ENCODE data around the gene CASQ2. TPM values are rescaled to one million over a fixed set of nuclear protein-coding genes. Genes with fewer than 3 reads are reported as not detected.

Gene CASQ2
- total RNA-seq, 1 experiment from 2014 or later: not detected

DNA sequence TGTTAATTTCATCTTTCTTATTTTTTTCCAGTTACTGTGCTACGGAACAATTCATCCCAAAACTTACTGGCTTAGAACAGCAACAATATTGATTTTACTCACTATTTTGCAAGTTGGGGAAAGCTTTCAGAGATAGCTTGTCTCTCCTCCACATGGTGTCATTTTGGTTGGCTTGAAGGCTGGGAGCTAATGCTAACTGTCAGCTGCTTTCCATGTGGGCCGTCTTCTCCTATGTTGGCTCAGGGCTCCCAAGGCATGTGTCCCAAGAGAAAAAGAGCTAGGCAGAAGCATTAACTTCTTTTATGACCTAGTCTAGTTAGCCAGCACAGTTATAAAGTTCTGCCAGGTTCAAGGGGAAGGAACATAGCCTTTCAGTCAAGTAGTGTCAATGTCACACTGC lies 33.9 kb upstream of the CASQ2 start:
- H3K4me3 ChIP-seq (replicated peaks in 1 of 2; ENCODE audit: low read depth in 1 of 2, low read length in 2 of 2): no peak overlapping the region
- H3K9me3 ChIP-seq (ENCODE audit: control insufficient read depth in 1 of 2, insufficient read depth in 1 of 2, low read depth in 1 of 2, low read length in 2 of 2): no peaks in the 10 kb centered on the region
- H3K9me2 ChIP-seq (ENCODE audit: insufficient read depth): no peaks in the 10 kb centered on the region
- CTCF ChIA-PET: interaction anchor here (1.3 kb wide), 1 partner anchor 219 kb away, joined by 3 read pairs; no protein-coding TSS in a partner anchor
- no peaks in the 10 kb centered on the region for H3K79me2 ChIP-seq (ENCODE audit: insufficient read depth, low read length)
- intact Hi-C loops (cut with micrococcal nuclease): no loop called here
- no peak overlapping the region for H3K27ac ChIP-seq (ENCODE audit: low read depth, low read length)
- DNase-seq (ENCODE audit: low read depth, low spot score) (no peak), ATAC-seq (no peak)
- RAD21 ChIA-PET (ENCODE audit: low non-redundant PET in 1 of 2, low total read pairs in 2 of 2, uncharacterized antibody in 2 of 2, unreplicated experiment in 2 of 2): interaction anchor here in 1 of 2 experiments (0.6 kb wide), 1 partner anchor 318 kb away, joined by 3 read pairs; no protein-coding TSS in a partner anchor
- POLR2A ChIA-PET: interaction anchor here (1.2 kb wide), 1 partner anchor 19 kb away, joined by 3 read pairs; no protein-coding TSS in a partner anchor
- no peaks in the 10 kb centered on the region for H4K20me1 ChIP-seq (ENCODE audit: insufficient read depth)
- BruUV-seq (replicated peaks): no TSS peak
- no peaks in the 10 kb centered on the region for H3K36me3 ChIP-seq (ENCODE audit: control insufficient read depth in 1 of 2, insufficient read depth in 2 of 2, low read length in 2 of 2)
- H3K9ac ChIP-seq (ENCODE audit: low read length): no peak overlapping the region
- no peak for TF ChIP-seq TCF7L2 (IDR thresholded peaks at IDR 0.05; ENCODE audit: borderline replicate concordance, extremely low read depth, insufficient read depth, insufficient read length)
- no peak for TF ChIP-seq CBX3 (IDR thresholded peaks at IDR 0.05; ENCODE audit: low read depth)
- no peak for TF ChIP-seq ZFX (IDR thresholded peaks at IDR 0.05)
- TF ChIP-seq, protein P1, sequence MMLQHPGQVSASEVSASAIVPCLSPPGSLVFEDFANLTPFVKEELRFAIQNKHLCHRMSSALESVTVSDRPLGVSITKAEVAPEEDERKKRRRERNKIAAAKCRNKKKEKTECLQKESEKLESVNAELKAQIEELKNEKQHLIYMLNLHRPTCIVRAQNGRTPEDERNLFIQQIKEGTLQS (IDR thresholded peaks at IDR 0.05): no peak
- TF ChIP-seq EGR1 (IDR thresholded peaks at IDR 0.05; ENCODE audit: low read depth): no peak
- TF ChIP-seq POLR2AphosphoS5 (IDR thresholded peaks at IDR 0.05; ENCODE audit: low read depth, low read length): no peak
- TF ChIP-seq JUND (IDR thresholded peaks at IDR 0.05): no peak
- TF ChIP-seq SRF (IDR thresholded peaks at IDR 0.05; ENCODE audit: low read depth): no peak
- no peak for TF ChIP-seq YY1 (IDR thresholded peaks at IDR 0.05; ENCODE audit: extremely low read depth, insufficient replicate concordance, low read depth, low read length)
- TF ChIP-seq, protein P2, sequence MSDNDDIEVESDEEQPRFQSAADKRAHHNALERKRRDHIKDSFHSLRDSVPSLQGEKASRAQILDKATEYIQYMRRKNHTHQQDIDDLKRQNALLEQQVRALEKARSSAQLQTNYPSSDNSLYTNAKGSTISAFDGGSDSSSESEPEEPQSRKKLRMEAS (IDR thresholded peaks at IDR 0.05): no peak
- no peak overlapping the region for H2AFZ ChIP-seq (ENCODE audit: low read depth, low read length, poor library complexity, severe bottlenecking)
- no peak overlapping the region for H3K4me2 ChIP-seq (ENCODE audit: low read length)
- H3K27me3 ChIP-seq (ENCODE audit: insufficient read depth, low read length): no peaks in the 10 kb centered on the region
- no peaks in the 10 kb centered on the region for H3K4me1 ChIP-seq (ENCODE audit: control insufficient read depth in 1 of 2, insufficient read depth in 2 of 2, low read length in 2 of 2)

DNA sequence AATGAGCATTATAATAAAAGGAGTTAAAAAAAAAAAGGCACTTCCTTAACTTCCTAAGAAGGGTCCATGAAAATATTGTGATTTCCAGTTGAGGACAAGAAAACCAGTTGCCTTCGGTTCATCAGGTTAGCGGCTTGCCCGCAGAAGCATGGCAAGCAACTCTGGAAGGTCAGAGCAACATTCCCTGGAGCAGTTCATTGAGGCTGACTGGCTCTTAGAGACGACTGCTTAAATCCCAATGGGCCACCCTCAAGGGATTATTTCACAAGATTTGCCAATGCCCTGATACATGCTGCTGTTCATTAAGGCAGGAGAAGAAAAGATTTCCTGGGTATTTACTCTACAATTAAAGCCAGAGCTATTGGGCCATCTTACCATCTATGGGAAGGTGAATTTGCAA lies 29.0 kb upstream of the CASQ2 start:
- CTCF ChIA-PET: interaction anchor here (0.7 kb wide), 1 partner anchor 10 kb away, joined by 3 read pairs; no protein-coding TSS in a partner anchor
- TF ChIP-seq ZNF274 (IDR thresholded peaks at IDR 0.05; ENCODE audit: low read depth, low read length): no peak
- no peak for TF ChIP-seq CBX3 (IDR thresholded peaks at IDR 0.05; ENCODE audit: low read depth)
- TF ChIP-seq, protein P3, sequence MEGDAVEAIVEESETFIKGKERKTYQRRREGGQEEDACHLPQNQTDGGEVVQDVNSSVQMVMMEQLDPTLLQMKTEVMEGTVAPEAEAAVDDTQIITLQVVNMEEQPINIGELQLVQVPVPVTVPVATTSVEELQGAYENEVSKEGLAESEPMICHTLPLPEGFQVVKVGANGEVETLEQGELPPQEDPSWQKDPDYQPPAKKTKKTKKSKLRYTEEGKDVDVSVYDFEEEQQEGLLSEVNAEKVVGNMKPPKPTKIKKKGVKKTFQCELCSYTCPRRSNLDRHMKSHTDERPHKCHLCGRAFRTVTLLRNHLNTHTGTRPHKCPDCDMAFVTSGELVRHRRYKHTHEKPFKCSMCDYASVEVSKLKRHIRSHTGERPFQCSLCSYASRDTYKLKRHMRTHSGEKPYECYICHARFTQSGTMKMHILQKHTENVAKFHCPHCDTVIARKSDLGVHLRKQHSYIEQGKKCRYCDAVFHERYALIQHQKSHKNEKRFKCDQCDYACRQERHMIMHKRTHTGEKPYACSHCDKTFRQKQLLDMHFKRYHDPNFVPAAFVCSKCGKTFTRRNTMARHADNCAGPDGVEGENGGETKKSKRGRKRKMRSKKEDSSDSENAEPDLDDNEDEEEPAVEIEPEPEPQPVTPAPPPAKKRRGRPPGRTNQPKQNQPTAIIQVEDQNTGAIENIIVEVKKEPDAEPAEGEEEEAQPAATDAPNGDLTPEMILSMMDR (IDR thresholded peaks at IDR 0.05 in 2 of 3, conservative IDR thresholded peaks at IDR 0.05 in 1 of 3; ENCODE audit: borderline replicate concordance in 1 of 3, insufficient read depth in 1 of 3, low read depth in 2 of 3, low read length in 2 of 3): no peak
- TF ChIP-seq SRF (IDR thresholded peaks at IDR 0.05; ENCODE audit: low read depth): no peak
- TF ChIP-seq, protein P4, sequence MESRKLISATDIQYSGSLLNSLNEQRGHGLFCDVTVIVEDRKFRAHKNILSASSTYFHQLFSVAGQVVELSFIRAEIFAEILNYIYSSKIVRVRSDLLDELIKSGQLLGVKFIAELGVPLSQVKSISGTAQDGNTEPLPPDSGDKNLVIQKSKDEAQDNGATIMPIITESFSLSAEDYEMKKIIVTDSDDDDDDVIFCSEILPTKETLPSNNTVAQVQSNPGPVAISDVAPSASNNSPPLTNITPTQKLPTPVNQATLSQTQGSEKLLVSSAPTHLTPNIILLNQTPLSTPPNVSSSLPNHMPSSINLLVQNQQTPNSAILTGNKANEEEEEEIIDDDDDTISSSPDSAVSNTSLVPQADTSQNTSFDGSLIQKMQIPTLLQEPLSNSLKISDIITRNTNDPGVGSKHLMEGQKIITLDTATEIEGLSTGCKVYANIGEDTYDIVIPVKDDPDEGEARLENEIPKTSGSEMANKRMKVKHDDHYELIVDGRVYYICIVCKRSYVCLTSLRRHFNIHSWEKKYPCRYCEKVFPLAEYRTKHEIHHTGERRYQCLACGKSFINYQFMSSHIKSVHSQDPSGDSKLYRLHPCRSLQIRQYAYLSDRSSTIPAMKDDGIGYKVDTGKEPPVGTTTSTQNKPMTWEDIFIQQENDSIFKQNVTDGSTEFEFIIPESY (IDR thresholded peaks at IDR 0.05; ENCODE audit: extremely low read depth, insufficient replicate concordance, low read length): no peak
- TF ChIP-seq EGR1 (IDR thresholded peaks at IDR 0.05; ENCODE audit: low read depth): no peak
- no peak for TF ChIP-seq SIN3A (IDR thresholded peaks at IDR 0.05; ENCODE audit: low read depth)
- no peak for TF ChIP-seq TCF7L2 (IDR thresholded peaks at IDR 0.05; ENCODE audit: borderline replicate concordance, extremely low read depth, insufficient read depth, insufficient read length)
- no peak for TF ChIP-seq EZH2phosphoT487 (IDR thresholded peaks at IDR 0.05; ENCODE audit: borderline replicate concordance)
- TF ChIP-seq CEBPB (IDR thresholded peaks at IDR 0.05; ENCODE audit: low read depth): no peak
- no peak for TF ChIP-seq FOSL1 (IDR thresholded peaks at IDR 0.05; ENCODE audit: low read depth)

More for the DNA sequence above, 29.0 kb upstream of the CASQ2 start:
- Histone ChIP-seq H3K9ac (ENCODE audit: low read length) (no peak overlapping the region), H4K20me1 (ENCODE audit: insufficient read depth) (no peaks in the 10 kb centered on the region), H3K79me2 (ENCODE audit: insufficient read depth, low read length) (no peaks in the 10 kb centered on the region), H3K4me2 (ENCODE audit: low read length) (no peak overlapping the region), H3K9me3 (ENCODE audit: control insufficient read depth in 1 of 2, insufficient read depth in 1 of 2, low read depth in 1 of 2, low read length in 2 of 2) (no peaks in the 10 kb centered on the region), H3K36me3 (ENCODE audit: control insufficient read depth in 1 of 2, insufficient read depth in 2 of 2, low read length in 2 of 2) (no peaks in the 10 kb centered on the region), H3K27me3 (ENCODE audit: insufficient read depth, low read length) (no peaks in the 10 kb centered on the region), H2AFZ (ENCODE audit: low read depth, low read length, poor library complexity, severe bottlenecking) (no peak overlapping the region), H3K4me3 (replicated peaks in 1 of 2; ENCODE audit: low read depth in 1 of 2, low read length in 2 of 2) (no peak overlapping the region), H3K27ac (ENCODE audit: low read depth, low read length) (no peak overlapping the region), H3K4me1 (ENCODE audit: control insufficient read depth in 1 of 2, insufficient read depth in 2 of 2, low read length in 2 of 2) (no peaks in the 10 kb centered on the region), H3K9me2 (ENCODE audit: insufficient read depth) (no peaks in the 10 kb centered on the region)
- ATAC-seq (no peak), DNase-seq (ENCODE audit: low read depth, low spot score) (no peak)
- no TSS peak for BruUV-seq (replicated peaks)
- RAD21 ChIA-PET (ENCODE audit: low non-redundant PET in 1 of 2, low total read pairs in 2 of 2, uncharacterized antibody in 2 of 2, unreplicated experiment in 2 of 2): no interaction called here
- intact Hi-C loops (cut with micrococcal nuclease): no loop called here
- POLR2A ChIA-PET: no interaction called here
